PC-3 (cell line): ENCODE data around the gene SLC16A8.

Source experiments
- CTCF ChIP-seq: fragments of 300-600 bp; sonication (generic); conservative IDR thresholded peaks from 2 replicates; pipeline ENCODE4 v1.5.1; 2017; ENCODE audit warnings: antibody characterized with exemption, low read depth, mild to moderate bottlenecking, low read length
- EZH2 ChIP-seq: fragments of 300-600 bp; sonication (generic); IDR thresholded peaks from one replicate; pipeline ENCODE4 v1.6.1; 2017; ENCODE audit warnings: antibody characterized with exemption, mild to moderate bottlenecking, low read length; ENCODE audit not compliant: unreplicated experiment
- EZH2phosphoT487 ChIP-seq: fragments of 300-600 bp; sonication (generic); IDR thresholded peaks from 2 replicates; pipeline ENCODE4 v1.6.1; 2018; ENCODE audit warnings: mild to moderate bottlenecking, antibody characterized with exemption, low read length, borderline replicate concordance

- TF ChIP-seq CTCF (no peak), EZH2 (no peak), EZH2phosphoT487 (no peak)
Observed at GRCh38 chr22:38079804-38080203, 4.2 kb downstream of the SLC16A8 start.
